A673 (cell line): ENCODE measurements around the gene BOLA1.

ENCODE experiments used
- CTCF ChIP-seq: fragments of 300-800, 200-600 bp; sonication (generic); conservative IDR thresholded peaks from 2 replicates; pipeline ENCODE4 v1.5.1; 2017; ENCODE audit warnings: low read depth, mild to moderate bottlenecking, antibody characterized with exemption, low read length, moderate library complexity, mixed read lengths
- EZH2 ChIP-seq: fragments of 200-600 bp; sonication (generic); IDR thresholded peaks from 2 replicates; pipeline ENCODE4 v1.6.1; 2017; ENCODE audit warnings: borderline replicate concordance, low read depth, mild to moderate bottlenecking, mixed read lengths, antibody characterized with exemption, low read length; ENCODE audit not compliant: poor library complexity, severe bottlenecking

GRCh38 chr1:149940427-149940826 is 41.1 kb downstream of the BOLA1 start:
- TF ChIP-seq EZH2 (no peak), CTCF (no peak)
